Uterus (tissue), 4 donors: ENCODE data around the gene UVSSA. TPM values are rescaled to one million over a fixed set of nuclear protein-coding genes. Genes with fewer than 3 reads are reported as not detected.

ENCODE experiments used
- DNase-seq, 2 donors: peaks; one replicate each; pipeline ENCODE4 v3.0.0-alpha.2; 2019 to 2020
- H3K27ac ChIP-seq, 2 donors: fragments of 200-600 bp; sonication (generic); 1 replicate in 1 of 2; 2 replicates in 1 of 2; pipeline ENCODE4 v1.5.1; 2016 to 2018
- H3K27me3 ChIP-seq, 2 donors: fragments of 200-600 bp; sonication (generic); one replicate each; pipeline ENCODE4 v1.5.1; 2018 to 2019; ENCODE audit warnings: control low read depth in 1 of 2
- H3K36me3 ChIP-seq, 2 donors: fragments of 200-600 bp; sonication (generic); one replicate each; pipeline ENCODE4 v1.5.1; 2019; ENCODE audit warnings: control low read depth in 1 of 2
- H3K4me1 ChIP-seq, 2 donors: fragments of 200-600 bp; sonication (generic); one replicate each; pipeline ENCODE4 v1.5.1; 2018 to 2019; ENCODE audit warnings: control low read depth in 1 of 2
- H3K4me3 ChIP-seq, 2 donors: fragments of 200-600 bp; sonication (generic); 1 replicate in 1 of 2; 2 replicates in 1 of 2; pipeline ENCODE4 v1.5.1; 2018 to 2019; ENCODE audit warnings: mild to moderate bottlenecking in 1 of 2
- H3K9me3 ChIP-seq, 2 donors: fragments of 200-600 bp; sonication (generic); one replicate each; pipeline ENCODE4 v1.5.1; 2019; ENCODE audit warnings: control low read depth in 1 of 2
- CTCF ChIP-seq, 4 experiments: fragments of 200-600 bp in 2 of 4; fragments of 450-650 bp in 2 of 4; sonication (generic) in 2 of 4; IDR thresholded peaks; one replicate each; pipeline ENCODE4 v1.5.1; 2016 to 2019; ENCODE audit warnings: antibody characterized with exemption in 4 of 4, mild to moderate bottlenecking in 2 of 4, moderate library complexity in 1 of 4
- POLR2A ChIP-seq, 2 donors: fragments of 450-650 bp; IDR thresholded peaks; one replicate each; pipeline ENCODE4 v1.6.1; 2016; ENCODE audit warnings: antibody characterized with exemption in 2 of 2, mild to moderate bottlenecking in 1 of 2, moderate library complexity in 1 of 2
- intact Hi-C: fragments of 100-400 bp; cut with DNase I; formaldehyde crosslinking; loops from one replicate; pipeline ENCODE4 v1.15.1; 2023; ENCODE audit warnings: low total_unique reads
- total RNA-seq, 4 donors: library from RNA; depleted of rRNA in 3 of 4; stranded (reverse); fragments of >200 nt in 3 of 4; gene quantifications; one replicate each; pipeline versions ENCODE4 v1.1.0 to v1.2.4, GENCODE V29; 2014 to 2023
- donor health status: DM: yes; HTN: yes; CAD: no.

UVSSA gene
- total RNA-seq, 4 donors from 2014 or later: 13.1 to 37.2 (median 19.3) TPM

- TF ChIP-seq CTCF (IDR thresholded peaks at IDR 0.05) (no peak), POLR2A (IDR thresholded peaks at IDR 0.05) (no peak)
- no peaks in the 10 kb centered on the region for H3K36me3 ChIP-seq
- intact Hi-C loops: no loop called here
- H3K27ac ChIP-seq: no peak overlapping the region
- no peak overlapping the region for H3K4me3 ChIP-seq
- no peaks in the 10 kb centered on the region for H3K9me3 ChIP-seq
- peaks cover 0 to 10% of the 10 kb centered on the region in 2 donors for H3K4me1 ChIP-seq
- DNase-seq: no peak
- H3K27me3 ChIP-seq: peaks cover 17 to 76% of the 10 kb centered on the region in 2 donors
Observed at GRCh38 chr4:1411436-1412375, 64.7 kb downstream of the UVSSA start.

GRCh38 chr4:1412376-1413203 lies 65.6 kb downstream of the UVSSA start:
- H3K9me3 ChIP-seq: no peaks in the 10 kb centered on the region
- TF ChIP-seq CTCF (IDR thresholded peaks at IDR 0.05) (no peak), POLR2A (IDR thresholded peaks at IDR 0.05) (no peak)
- no peaks in the 10 kb centered on the region for H3K36me3 ChIP-seq
- H3K27ac ChIP-seq: no peak overlapping the region
- intact Hi-C loops: no loop called here
- H3K4me1 ChIP-seq: peaks cover 0 to 4% of the 10 kb centered on the region in 2 donors
- DNase-seq: no peak
- H3K27me3 ChIP-seq: peaks cover 17 to 68% of the 10 kb centered on the region in 2 donors
- no peak overlapping the region for H3K4me3 ChIP-seq

GRCh38 chr4:1413204-1413663 lies 66.2 kb downstream of the UVSSA start:
- H3K9me3 ChIP-seq: no peaks in the 10 kb centered on the region
- H3K27ac ChIP-seq: no peak overlapping the region
- H3K36me3 ChIP-seq: no peaks in the 10 kb centered on the region
- TF ChIP-seq POLR2A (IDR thresholded peaks at IDR 0.05) (no peak), CTCF (IDR thresholded peaks at IDR 0.05) (no peak)
- peaks cover 17 to 62% of the 10 kb centered on the region in 2 donors for H3K27me3 ChIP-seq
- no peak overlapping the region for H3K4me3 ChIP-seq
- no peak for DNase-seq
- intact Hi-C loops: no loop called here
- peaks cover 0 to 4% of the 10 kb centered on the region in 2 donors for H3K4me1 ChIP-seq

- no peaks in the 10 kb centered on the region for H3K36me3 ChIP-seq
- no peak overlapping the region for H3K4me3 ChIP-seq
- DNase-seq: no peak
- no peak for TF ChIP-seq CTCF (IDR thresholded peaks at IDR 0.05)
- TF ChIP-seq POLR2A (IDR thresholded peaks at IDR 0.05): no peak
- H3K9me3 ChIP-seq: no peaks in the 10 kb centered on the region
- peaks cover 14 to 55% of the 10 kb centered on the region in 2 donors for H3K27me3 ChIP-seq
- H3K27ac ChIP-seq: no peak overlapping the region
- peaks cover 0 to 4% of the 10 kb centered on the region in 2 donors for H3K4me1 ChIP-seq
- intact Hi-C loops: no loop called here
Observed at GRCh38 chr4:1413687-1414479, 66.9 kb downstream of the UVSSA start.
